HepG2 (cell line): ENCODE measurements around the gene CALY. TPM values are rescaled to one million over a fixed set of nuclear protein-coding genes. Genes with fewer than 3 reads are reported as not detected.
A peak's percentile ranks its signal among the peaks of the same experiment; 100 is the strongest.

Experiments used
- ATAC-seq: fragments of 200-7000 bp; cut with Tn5 transposase; 3 replicates; pipeline ENCODE4 v1.9.1; 2020; ENCODE audit warnings: mild to moderate bottlenecking, moderate library complexity
- BruUV-seq: library from RNA; stranded (reverse); fragments of 400-500 nt; replicated peaks from 2 replicates; lab custom pipeline; 2021; lab: Mats Ljungman, UMichigan
- CTCF ChIA-PET: fragments of 300-600 bp; formaldehyde crosslinking; extraction: SDS; loops from one replicate; lab custom pipeline; 2021; ENCODE audit warnings: low total read pairs, inconsistent platforms, low intra/inter-chr PET ratio; lab: Yijun Ruan, JAX
- POLR2A ChIA-PET: fragments of 350-600 bp; sonication (Branson Sonifier 250); formaldehyde crosslinking; loops from one replicate; lab custom pipeline; 2020; ENCODE audit warnings: antibody characterized with exemption, inconsistent platforms; lab: Yijun Ruan, JAX
- DNase-seq: peaks from one replicate; pipeline ENCODE4 v3.0.0-alpha.2; 2015; ENCODE audit warnings: low spot score
- FAIRE-seq: peaks from 3 replicates; lab custom pipeline; 2011; peaks lifted over from hg19 to GRCh38; lab: Jason Lieb, UNC
- H2AFZ ChIP-seq: one replicate; pipeline ENCODE4 v1.6.1; 2011; ENCODE audit warnings: low read length, inconsistent platforms
- H3K27ac ChIP-seq: fragments of 300-600 bp; 3 replicates; pipeline ENCODE4 v1.8.0; 2011; ENCODE audit warnings: mixed run types, mild to moderate bottlenecking, mixed read lengths, low read length, inconsistent platforms; ENCODE audit not compliant: insufficient read depth; ENCODE audit errors: extremely low read length
- H3K27me3 ChIP-seq, 2 experiments: fragments of 200-600 bp in 1 of 2; 2 replicates in 1 of 2; 3 replicates in 1 of 2; pipeline versions ENCODE4 v1.6.0 to v1.8.0; 2011; ENCODE audit warnings: low read length in 2 of 2, mild to moderate bottlenecking in 2 of 2, moderate library complexity in 2 of 2, inconsistent platforms in 1 of 2; ENCODE audit not compliant: insufficient read depth in 2 of 2, control insufficient read depth in 1 of 2
- H3K36me3 ChIP-seq, 2 experiments: fragments of 200-600 bp in 1 of 2; replicated peaks in 1 of 2; 2 replicates in 1 of 2; 3 replicates in 1 of 2; pipeline versions ENCODE4 v1.5.1 to v1.8.0; 2011; ENCODE audit warnings: low read length in 2 of 2, inconsistent platforms in 1 of 2; ENCODE audit not compliant: insufficient read depth in 2 of 2, control insufficient read depth in 1 of 2
- H3K4me1 ChIP-seq: 2 replicates; pipeline ENCODE4 v1.5.1; 2012; ENCODE audit warnings: low read length, inconsistent platforms; ENCODE audit not compliant: insufficient read depth
- H3K4me2 ChIP-seq: 2 replicates; pipeline ENCODE4 v1.6.0; 2011; ENCODE audit warnings: low read depth, low read length, inconsistent platforms
- H3K4me3 ChIP-seq, 3 experiments: fragments of 200-600 bp in 1 of 3; sonication (generic), shearing (Covaris generic) in 1 of 3; replicated peaks in 1 of 3; 2 replicates each; pipeline ENCODE4 v1.5.1; 2011 to 2016; ENCODE audit warnings: low read length in 3 of 3, inconsistent platforms in 2 of 3, low read depth in 2 of 3, mild to moderate bottlenecking in 2 of 3, control low read depth in 1 of 3, mixed read lengths in 1 of 3; ENCODE audit not compliant: insufficient read depth in 1 of 3
- H3K79me2 ChIP-seq: one replicate; pipeline ENCODE4 v1.6.1; 2011; ENCODE audit warnings: low read length, inconsistent platforms; ENCODE audit not compliant: insufficient read depth
- H3K9ac ChIP-seq: 2 replicates; pipeline ENCODE4 v1.6.0; 2011; ENCODE audit warnings: mild to moderate bottlenecking, low read depth, low read length, inconsistent platforms; ENCODE audit not compliant: insufficient read depth
- H3K9me3 ChIP-seq: 2 replicates; pipeline ENCODE4 v1.5.1; 2012; ENCODE audit warnings: mild to moderate bottlenecking, low read length
- H4K20me1 ChIP-seq: 2 replicates; pipeline ENCODE4 v1.6.0; 2011; ENCODE audit warnings: inconsistent platforms, mild to moderate bottlenecking, low read length, moderate library complexity; ENCODE audit not compliant: insufficient read depth
- AGO1 ChIP-seq: fragments of 200-400 bp; formaldehyde crosslinking; IDR thresholded peaks from 2 replicates; pipeline ENCODE4 v1.6.1; 2017; ENCODE audit warnings: mild to moderate bottlenecking, low read depth, low read length, moderate library complexity; ENCODE audit not compliant: poor library complexity, severe bottlenecking
- AGO2 ChIP-seq: fragments of 200-400 bp; formaldehyde crosslinking; optimal IDR thresholded peaks from 2 replicates; pipeline ENCODE3; 2017; ENCODE audit warnings: mild to moderate bottlenecking, low read depth, low read length, moderate library complexity
- KDM4B ChIP-seq: sonication (generic); formaldehyde crosslinking; IDR thresholded peaks from 2 replicates; pipeline ENCODE4 v1.4.0; 2020; ENCODE audit warnings: missing genetic modification reagents
- MTF2 ChIP-seq: sonication (generic); formaldehyde crosslinking; IDR thresholded peaks from 2 replicates; pipeline ENCODE4 v1.5.0; 2020; ENCODE audit warnings: missing genetic modification reagents, borderline replicate concordance
- NR2C2 ChIP-seq: sonication (generic); formaldehyde crosslinking; IDR thresholded peaks from 2 replicates; pipeline ENCODE4 v1.4.0; 2020; ENCODE audit warnings: missing genetic modification reagents, mild to moderate bottlenecking, moderate library complexity, borderline replicate concordance
- PAF1 ChIP-seq: IDR thresholded peaks from 2 replicates; pipeline ENCODE4 v1.6.1; 2016; ENCODE audit warnings: missing genetic modification reagents, missing compliant biosample characterization
- PCBP1 ChIP-seq: fragments of 200-400 bp; formaldehyde crosslinking; IDR thresholded peaks from 2 replicates; pipeline ENCODE4 v1.6.1; 2017; ENCODE audit warnings: mild to moderate bottlenecking, low read depth, low read length, borderline replicate concordance
- PHF20 ChIP-seq: sonication (generic); formaldehyde crosslinking; IDR thresholded peaks from 2 replicates; pipeline ENCODE4 v1.5.0; 2020; ENCODE audit warnings: mild to moderate bottlenecking, missing genetic modification reagents
- PLRG1 ChIP-seq: fragments of 450-650 bp; conservative IDR thresholded peaks from 2 replicates; pipeline ENCODE4 v1.6.1; 2016
- ZFP90 ChIP-seq: sonication (generic); formaldehyde crosslinking; IDR thresholded peaks from 2 replicates; pipeline ENCODE4 v1.8.0; 2022; ENCODE audit warnings: missing genetic modification reagents, mild to moderate bottlenecking, inconsistent platforms, borderline replicate concordance
- ZNF101 ChIP-seq: sonication (generic); formaldehyde crosslinking; IDR thresholded peaks from 2 replicates; pipeline ENCODE4 v1.4.0; 2020; ENCODE audit warnings: mild to moderate bottlenecking, low read depth, missing genetic modification reagents, borderline replicate concordance
- ZNF343 ChIP-seq: sonication (generic); formaldehyde crosslinking; IDR thresholded peaks from 2 replicates; pipeline ENCODE4 v1.4.0; 2020; ENCODE audit warnings: mild to moderate bottlenecking, missing genetic modification reagents
- WGBS: methylation state at CpG from one replicate; pipeline ENCODE4 v1.1.6; 2017; ENCODE audit warnings: low lambda C conversion rate; 5-methylcytosine and 5-hydroxymethylcytosine counted together
- in situ Hi-C: cut with HindIII; loops from 2 replicates; pipeline ENCODE4 v1.10.0; 2017; ENCODE audit warnings: low pct_unique_long_range_greater_than_20kb; ENCODE audit not compliant: extremely low pct_ligation_motif_present
- intact Hi-C: fragments of 100-400 bp; cut with micrococcal nuclease; formaldehyde crosslinking; loops from one replicate; pipeline ENCODE4 v1.10.0; 2022; ENCODE audit not compliant: unreplicated experiment
- polyA plus RNA-seq, 8 experiments: library from polyadenylated mRNA; depleted of rRNA in 3 of 8; stranded (reverse) in 7 of 8; unstranded in 1 of 8; fragments of >200 nt; fragmentation: Illumina TruSeq in 4 of 8; extraction: Trizol in 4 of 8; gene quantifications; 2 replicates each; pipeline versions ENCODE4 v1.2.1 to v1.2.3, GENCODE V29; 2011 to 2016; ENCODE audit warnings: low read depth in 4 of 8, missing spikeins in 1 of 8, mixed read lengths in 1 of 8; ENCODE audit not compliant: insufficient read depth in 1 of 8
- total RNA-seq, 5 experiments: library from RNA; depleted of rRNA; stranded (reverse); fragments of >200 nt; fragmentation: Illumina TruSeq; extraction: Trizol; gene quantifications; 2 replicates each; pipeline ENCODE4 v1.2.3, GENCODE V29; 2016; ENCODE audit warnings: low read depth in 1 of 5
- TF ChIP-seq, protein P1 (sequence below): sonication (generic); formaldehyde crosslinking; IDR thresholded peaks from 2 replicates; pipeline ENCODE4 v1.4.0; 2020; ENCODE audit warnings: missing genetic modification reagents
- TF ChIP-seq, protein P2 (sequence below): IDR thresholded peaks from 2 replicates; pipeline ENCODE4 v1.6.1; 2012; ENCODE audit warnings: low read depth, low read length, improper control_type of control experiment
- TF ChIP-seq, protein P3 (sequence below): sonication (generic); formaldehyde crosslinking; IDR thresholded peaks from 2 replicates; pipeline ENCODE4 v1.8.0; 2022; ENCODE audit warnings: mild to moderate bottlenecking, missing genetic modification reagents; ENCODE audit not compliant: insufficient replicate concordance
- TF ChIP-seq, protein P4 (sequence below): sonication (generic); formaldehyde crosslinking; IDR thresholded peaks from 2 replicates; pipeline ENCODE4 v1.5.0; 2020; ENCODE audit warnings: mild to moderate bottlenecking, missing genetic modification reagents

Gene CALY
- total and polyA plus RNA-seq, 2 of the 13 experiments (the other 11 are each of a cell fraction or from before 2014, with no cell fraction given) = 0.08 TPM; not detected in 1

DNA sequence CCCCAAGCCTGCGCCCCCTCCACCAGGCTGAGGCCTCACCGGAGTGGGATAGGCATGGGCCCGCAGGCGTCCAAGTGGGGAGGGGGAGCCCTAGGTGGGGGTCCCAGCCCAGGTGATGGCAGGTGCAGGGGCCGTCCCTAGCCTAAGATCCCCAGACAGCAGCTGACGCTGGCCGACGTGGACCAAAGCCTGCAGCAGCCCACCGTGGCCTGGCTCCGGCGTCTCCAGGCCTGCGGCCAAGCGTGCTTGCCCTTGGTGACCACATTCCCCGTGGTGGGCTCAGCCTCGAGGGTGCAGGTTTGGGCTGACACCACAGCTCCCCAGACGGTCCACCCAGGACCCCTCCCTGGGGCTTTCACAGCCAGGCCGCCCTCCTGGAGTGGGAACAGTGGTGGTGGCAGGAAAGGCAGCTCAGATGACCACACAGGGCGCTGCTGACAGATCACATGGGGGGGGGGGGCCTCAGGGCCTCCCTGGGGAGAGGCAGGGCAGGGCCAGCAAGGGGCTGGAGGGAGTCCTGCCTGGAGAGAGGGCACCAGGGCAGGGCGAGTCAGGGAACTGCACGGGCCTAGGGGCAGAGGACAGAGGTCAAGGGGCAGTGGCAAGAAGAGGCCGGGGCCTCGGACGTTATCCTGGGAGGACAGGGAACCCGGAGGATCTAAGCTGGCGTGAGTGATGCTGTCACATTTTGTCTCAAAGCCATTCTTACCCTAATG lies 59.3 kb downstream of the CALY start:
- peaks cover 7% of the 10 kb centered on the region; the same call in 1 of the 2 replicates for H4K20me1 ChIP-seq
- H3K36me3 ChIP-seq = peaks cover 7 to 15% of the 10 kb centered on the region in 2 experiments; a peak in 3 of 5 replicates
- H3K9ac ChIP-seq = no peak overlapping the region
- H3K9me3 ChIP-seq = no peaks in the 10 kb centered on the region
- H3K4me2 ChIP-seq = peak overlapping the region; percentile 60
- H3K4me3 ChIP-seq = peak overlapping the region in 1 of 3 experiments; percentile 48; a peak in 1 of 6 replicates
- DNase-seq (no peak), FAIRE-seq (no peak), ATAC-seq (peak; percentile 18)
- CTCF ChIA-PET = no interaction called here
- no peak overlapping the region for H3K27ac ChIP-seq
- in situ Hi-C loops (no loop called here), intact Hi-C loops (no loop called here)
- no TSS peak for BruUV-seq
- peaks cover 23% of the 10 kb centered on the region for H3K4me1 ChIP-seq
- peaks cover 0 to 21% of the 10 kb centered on the region in 2 experiments; a peak in 3 of 5 replicates for H3K27me3 ChIP-seq
- H3K79me2 ChIP-seq = no peaks in the 10 kb centered on the region
- H2AFZ ChIP-seq = no peak overlapping the region
- POLR2A ChIA-PET = interaction anchor here (1.2 kb wide), 1 partner anchor 20 kb away, joined by 6 read pairs; no protein-coding TSS in a partner anchor
- WGBS = 19% methylated on average over 10 of the region's 25 CpGs
- TF ChIP-seq PAF1 (CRISPR knock-in tag) = no peak
- no peak for TF ChIP-seq ZNF343 (CRISPR knock-in tag)
- no peak for TF ChIP-seq PCBP1
- no peak for TF ChIP-seq ZFP90 (CRISPR knock-in tag)
- TF ChIP-seq NR2C2 (CRISPR knock-in tag) = peak; percentile 62
- 0 out of 2 replicates have a peak, but pooled peaks have one; percentile 17 for TF ChIP-seq MTF2
- TF ChIP-seq KDM4B (CRISPR knock-in tag) = no peak
- TF ChIP-seq ZNF101 (CRISPR knock-in tag) = no peak
- TF ChIP-seq, protein P1, sequence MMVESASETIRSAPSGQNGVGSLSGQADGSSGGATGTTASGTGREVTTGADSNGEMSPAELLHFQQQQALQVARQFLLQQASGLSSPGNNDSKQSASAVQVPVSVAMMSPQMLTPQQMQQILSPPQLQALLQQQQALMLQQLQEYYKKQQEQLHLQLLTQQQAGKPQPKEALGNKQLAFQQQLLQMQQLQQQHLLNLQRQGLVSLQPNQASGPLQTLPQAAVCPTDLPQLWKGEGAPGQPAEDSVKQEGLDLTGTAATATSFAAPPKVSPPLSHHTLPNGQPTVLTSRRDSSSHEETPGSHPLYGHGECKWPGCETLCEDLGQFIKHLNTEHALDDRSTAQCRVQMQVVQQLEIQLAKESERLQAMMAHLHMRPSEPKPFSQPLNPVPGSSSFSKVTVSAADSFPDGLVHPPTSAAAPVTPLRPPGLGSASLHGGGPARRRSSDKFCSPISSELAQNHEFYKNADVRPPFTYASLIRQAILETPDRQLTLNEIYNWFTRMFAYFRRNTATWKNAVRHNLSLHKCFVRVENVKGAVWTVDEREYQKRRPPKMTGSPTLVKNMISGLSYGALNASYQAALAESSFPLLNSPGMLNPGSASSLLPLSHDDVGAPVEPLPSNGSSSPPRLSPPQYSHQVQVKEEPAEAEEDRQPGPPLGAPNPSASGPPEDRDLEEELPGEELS (CRISPR knock-in tag) = no peak
- TF ChIP-seq AGO1 = peak; percentile 41
- TF ChIP-seq, protein P2, sequence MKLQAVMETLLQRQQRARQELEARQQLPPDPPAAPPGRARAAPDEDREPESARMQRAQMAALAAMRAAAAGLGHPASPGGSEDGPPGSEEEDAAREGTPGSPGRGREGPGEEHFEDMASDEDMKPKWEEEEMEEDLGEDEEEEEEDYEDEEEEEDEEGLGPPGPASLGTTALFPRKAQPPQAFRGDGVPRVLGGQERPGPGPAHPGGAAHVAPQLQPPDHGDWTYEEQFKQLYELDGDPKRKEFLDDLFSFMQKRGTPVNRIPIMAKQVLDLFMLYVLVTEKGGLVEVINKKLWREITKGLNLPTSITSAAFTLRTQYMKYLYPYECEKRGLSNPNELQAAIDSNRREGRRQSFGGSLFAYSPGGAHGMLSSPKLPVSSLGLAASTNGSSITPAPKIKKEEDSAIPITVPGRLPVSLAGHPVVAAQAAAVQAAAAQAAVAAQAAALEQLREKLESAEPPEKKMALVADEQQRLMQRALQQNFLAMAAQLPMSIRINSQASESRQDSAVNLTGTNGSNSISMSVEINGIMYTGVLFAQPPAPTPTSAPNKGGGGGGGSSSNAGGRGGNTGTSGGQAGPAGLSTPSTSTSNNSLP = no peak
- TF ChIP-seq AGO2 = peak; percentile 82
- no peak for TF ChIP-seq PHF20
- TF ChIP-seq, protein P3, sequence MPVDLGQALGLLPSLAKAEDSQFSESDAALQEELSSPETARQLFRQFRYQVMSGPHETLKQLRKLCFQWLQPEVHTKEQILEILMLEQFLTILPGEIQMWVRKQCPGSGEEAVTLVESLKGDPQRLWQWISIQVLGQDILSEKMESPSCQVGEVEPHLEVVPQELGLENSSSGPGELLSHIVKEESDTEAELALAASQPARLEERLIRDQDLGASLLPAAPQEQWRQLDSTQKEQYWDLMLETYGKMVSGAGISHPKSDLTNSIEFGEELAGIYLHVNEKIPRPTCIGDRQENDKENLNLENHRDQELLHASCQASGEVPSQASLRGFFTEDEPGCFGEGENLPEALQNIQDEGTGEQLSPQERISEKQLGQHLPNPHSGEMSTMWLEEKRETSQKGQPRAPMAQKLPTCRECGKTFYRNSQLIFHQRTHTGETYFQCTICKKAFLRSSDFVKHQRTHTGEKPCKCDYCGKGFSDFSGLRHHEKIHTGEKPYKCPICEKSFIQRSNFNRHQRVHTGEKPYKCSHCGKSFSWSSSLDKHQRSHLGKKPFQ (CRISPR knock-in tag) = no peak
- TF ChIP-seq PLRG1 = no peak
- TF ChIP-seq, protein P4, sequence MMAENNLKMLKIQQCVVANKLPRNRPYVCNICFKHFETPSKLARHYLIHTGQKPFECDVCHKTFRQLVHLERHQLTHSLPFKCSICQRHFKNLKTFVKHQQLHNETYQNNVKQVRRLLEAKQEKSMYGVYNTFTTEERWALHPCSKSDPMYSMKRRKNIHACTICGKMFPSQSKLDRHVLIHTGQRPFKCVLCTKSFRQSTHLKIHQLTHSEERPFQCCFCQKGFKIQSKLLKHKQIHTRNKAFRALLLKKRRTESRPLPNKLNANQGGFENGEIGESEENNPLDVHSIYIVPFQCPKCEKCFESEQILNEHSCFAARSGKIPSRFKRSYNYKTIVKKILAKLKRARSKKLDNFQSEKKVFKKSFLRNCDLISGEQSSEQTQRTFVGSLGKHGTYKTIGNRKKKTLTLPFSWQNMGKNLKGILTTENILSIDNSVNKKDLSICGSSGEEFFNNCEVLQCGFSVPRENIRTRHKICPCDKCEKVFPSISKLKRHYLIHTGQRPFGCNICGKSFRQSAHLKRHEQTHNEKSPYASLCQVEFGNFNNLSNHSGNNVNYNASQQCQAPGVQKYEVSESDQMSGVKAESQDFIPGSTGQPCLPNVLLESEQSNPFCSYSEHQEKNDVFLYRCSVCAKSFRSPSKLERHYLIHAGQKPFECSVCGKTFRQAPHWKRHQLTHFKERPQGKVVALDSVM (CRISPR knock-in tag) = no peak
